GM12892 (cell line): Measurements from ENCODE around the gene NOL4L.

Source experiments
- POLR2A ChIP-seq: IDR thresholded peaks from 2 replicates; pipeline ENCODE4 v1.6.1; 2011; ENCODE audit warnings: low read depth, low read length, control low read depth
- POLR2AphosphoS5 ChIP-seq: IDR thresholded peaks from 2 replicates; pipeline ENCODE4 v1.6.1; 2011; ENCODE audit warnings: low read depth, low read length, control low read depth
- TAF1 ChIP-seq: IDR thresholded peaks from 2 replicates; pipeline ENCODE4 v1.6.1; 2011; ENCODE audit warnings: low read depth, mild to moderate bottlenecking, control low read depth, low read length, borderline replicate concordance

- no peak for TF ChIP-seq POLR2A
- TF ChIP-seq TAF1 = no peak
- no peak for TF ChIP-seq POLR2AphosphoS5
Observed at GRCh38 chr20:32483351-32484224, 101.5 kb downstream of the NOL4L start.
